GM19324 (cell line): ENCODE measurements around the gene MZT2B.
"Not testable (repeated sequence)": the region's sequence is repeated elsewhere in the genome, so short reads cannot be mapped to it uniquely, and the experiment has no call there.

Experiments
- ATAC-seq: cut with Tn5 transposase; IDR thresholded peaks from one replicate; pipeline ENCODE4 v1.9.1; 2021; ENCODE audit warnings: mild to moderate bottlenecking, moderate library complexity; ENCODE audit not compliant: unreplicated experiment, low FRiP score

The MZT2B gene

GRCh38 chr2:130181880-130182682 is at the start of gene MZT2B:
TSS of gene MZT2B (plus strand) at chr2:130182262. CDS start at chr2:130182283, 21 bp downstream.
- peak; percentile 86 for ATAC-seq

GRCh38 chr2:130135692-130136541 is 46.1 kb upstream of the MZT2B start:
- ATAC-seq: no peak

GRCh38 chr2:130136546-130136945 is 45.5 kb upstream of the MZT2B start:
- not testable (repeated sequence) for ATAC-seq

- not testable (repeated sequence) for ATAC-seq
Measured at GRCh38 chr2:130137118-130137517, 44.9 kb upstream of the MZT2B start.

- not testable (repeated sequence) for ATAC-seq
Measured at GRCh38 chr2:130138326-130138725, 43.7 kb upstream of the MZT2B start.

GRCh38 chr2:130138841-130139251 is 43.2 kb upstream of the MZT2B start:
- ATAC-seq: not testable (repeated sequence)

- ATAC-seq: not testable (repeated sequence)
Measured at GRCh38 chr2:130139331-130140280, 42.5 kb upstream of the MZT2B start.

- ATAC-seq: not testable (repeated sequence)
Measured at GRCh38 chr2:130140516-130140915, 41.5 kb upstream of the MZT2B start.

- ATAC-seq: not testable (repeated sequence)
Measured at GRCh38 chr2:130141002-130141401, 41.1 kb upstream of the MZT2B start.

- ATAC-seq: not testable (repeated sequence)
Measured at GRCh38 chr2:130141645-130142370, 40.3 kb upstream of the MZT2B start.

GRCh38 chr2:130142396-130143265 is 39.4 kb upstream of the MZT2B start:
- not testable (repeated sequence) for ATAC-seq

- not testable (repeated sequence) for ATAC-seq
Measured at GRCh38 chr2:130143266-130144039, 38.6 kb upstream of the MZT2B start.

GRCh38 chr2:130145006-130145414 is 37.1 kb upstream of the MZT2B start, which contains the start of gene CCDC74B:
TSS of gene CCDC74B (minus strand) at chr2:130145112. CDS start at chr2:130144996, 116 bp downstream.
- ATAC-seq: peak; percentile 95

GRCh38 chr2:130148515-130148914 is 33.5 kb upstream of the MZT2B start:
- ATAC-seq: not testable (repeated sequence)

- ATAC-seq: no peak
Measured at GRCh38 chr2:130150181-130151144, 31.6 kb upstream of the MZT2B start.

GRCh38 chr2:130151145-130151512 is 30.9 kb upstream of the MZT2B start:
- not testable (repeated sequence) for ATAC-seq
